Smooth muscle cell (in vitro differentiated cells): ENCODE data around the gene TIPIN. TPM values are rescaled to one million over a fixed set of nuclear protein-coding genes. Genes with fewer than 3 reads are reported as not detected.
"Not testable (repeated sequence)": the region's sequence is repeated elsewhere in the genome, so short reads cannot be mapped to it uniquely, and the experiment has no call there.

ENCODE experiments used
- DNase-seq: peaks from one replicate; lab custom pipeline; 2025; ENCODE audit not compliant: unreplicated experiment; lab: John Stamatoyannopoulos, UW
- H2AFZ ChIP-seq: fragments of 200-600 bp; sonication (generic); 2 replicates; pipeline ENCODE4 v1.6.0; 2016; ENCODE audit warnings: antibody characterized with exemption, low read depth, mild to moderate bottlenecking
- H3F3A ChIP-seq: fragments of 200-600 bp; sonication (generic); 2 replicates; pipeline ENCODE4 v1.6.0; 2017; ENCODE audit warnings: antibody characterized with exemption, low read depth
- H3K27ac ChIP-seq: fragments of 200-600 bp; sonication (generic); 2 replicates; pipeline ENCODE4 v1.5.1; 2016; ENCODE audit warnings: low read depth, mild to moderate bottlenecking
- H3K27me3 ChIP-seq: fragments of 200-600 bp; sonication (generic); 2 replicates; pipeline ENCODE4 v1.6.1; 2016; ENCODE audit warnings: low read depth, mild to moderate bottlenecking
- H3K36me3 ChIP-seq: fragments of 200-600 bp; sonication (generic); 2 replicates; pipeline ENCODE4 v1.5.1; 2016; ENCODE audit warnings: low read depth
- H3K4me1 ChIP-seq: fragments of 200-600 bp; sonication (generic); 2 replicates; pipeline ENCODE4 v1.5.1; 2016; ENCODE audit warnings: low read depth
- H3K4me2 ChIP-seq: fragments of 200-600 bp; sonication (generic); 2 replicates; pipeline ENCODE4 v1.6.0; 2016; ENCODE audit warnings: mild to moderate bottlenecking
- H3K4me3 ChIP-seq: fragments of 200-600 bp; sonication (generic); 2 replicates; pipeline ENCODE4 v1.5.1; 2016; ENCODE audit warnings: mild to moderate bottlenecking
- H3K79me2 ChIP-seq: fragments of 200-600 bp; sonication (generic); 2 replicates; pipeline ENCODE4 v1.6.0; 2016; ENCODE audit warnings: low read depth, mild to moderate bottlenecking
- H3K9ac ChIP-seq: fragments of 200-600 bp; sonication (generic); 2 replicates; pipeline ENCODE4 v1.6.0; 2016; ENCODE audit warnings: low read depth
- H3K9me3 ChIP-seq: fragments of 200-600 bp; sonication (generic); replicated peaks from 2 replicates; pipeline ENCODE4 v1.5.1; 2016; ENCODE audit warnings: low read depth
- H4K20me1 ChIP-seq: fragments of 200-600 bp; sonication (generic); 2 replicates; pipeline ENCODE4 v1.6.0; 2016; ENCODE audit warnings: low read depth
- CTCF ChIP-seq: fragments of 200-600 bp; sonication (generic); IDR thresholded peaks from 2 replicates; pipeline ENCODE4 v1.5.1; 2017; ENCODE audit warnings: borderline replicate concordance, mild to moderate bottlenecking, antibody characterized with exemption; ENCODE audit not compliant: insufficient read depth, poor library complexity, severe bottlenecking
- WGBS: methylation state at CpG from one replicate; pipeline ENCODE4 v1.1.7; 2016; ENCODE audit warnings: low lambda C conversion rate; 5-methylcytosine and 5-hydroxymethylcytosine counted together
- polyA plus RNA-seq: library from polyadenylated mRNA; unstranded; fragments of >200 nt; fragmentation: Nextera tagmentation; extraction: Ambion mirVana; gene quantifications from 2 replicates; pipeline ENCODE4 v1.2.1, GENCODE V29; 2016
- total RNA-seq: library from RNA; depleted of rRNA; stranded (reverse); fragments of >200 nt; gene quantifications from 2 replicates; pipeline ENCODE4 v1.2.3, GENCODE V29; 2014

The TIPIN gene
- total and polyA plus RNA-seq, 2 experiments from 2014 or later, result 9.8 to 9.9 TPM

DNA sequence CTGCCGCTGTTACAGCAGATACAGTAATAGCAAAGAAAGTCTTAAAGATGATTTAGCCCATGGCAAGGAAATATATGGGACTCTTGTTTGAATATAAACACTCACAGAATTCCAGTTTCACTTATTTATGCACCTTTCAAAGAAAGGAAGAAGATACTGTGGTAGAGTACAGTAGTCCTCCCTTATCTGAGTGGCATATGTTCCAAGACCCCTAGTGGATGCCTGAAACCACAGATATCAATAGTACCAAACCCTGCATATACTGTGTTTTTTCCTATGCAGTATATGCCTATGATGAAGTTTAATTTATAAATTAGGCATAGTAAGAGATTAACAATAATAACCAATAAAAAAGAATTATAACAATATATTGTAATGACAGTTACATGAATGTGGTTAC, 38.4 kb upstream of the TIPIN start:
- 73% methylated on average over 1 of the region's 1 CpG for WGBS
- H4K20me1 ChIP-seq, result peaks cover 97% of the 10 kb centered on the region

DNA sequence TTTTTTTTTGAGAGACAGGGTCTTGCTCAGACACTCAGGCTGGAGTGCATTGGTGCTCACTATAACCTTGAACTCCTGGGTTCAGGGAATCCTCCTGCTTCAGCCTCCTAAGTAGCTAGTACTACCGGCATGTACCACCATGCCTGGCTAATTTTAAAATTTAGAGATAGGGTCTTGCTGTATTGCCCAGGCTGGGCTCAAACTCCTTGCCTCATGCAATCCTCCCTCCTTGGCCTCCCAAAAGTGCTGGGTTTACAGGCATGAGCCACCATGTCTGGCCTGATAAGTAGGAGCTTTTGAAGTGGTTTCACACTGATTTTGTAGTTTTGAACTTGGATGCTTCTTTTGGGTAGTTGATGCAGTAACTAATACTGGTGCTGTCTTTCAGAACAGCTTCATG, 38.0 kb upstream of the TIPIN start:
- Histone ChIP-seq H2AFZ (no peak overlapping the region), H3F3A (no peaks in the 10 kb centered on the region), H3K27me3 (no peaks in the 10 kb centered on the region), H3K4me1 (no peaks in the 10 kb centered on the region), H3K4me3 (no peak overlapping the region), H3K27ac (no peak overlapping the region), H3K79me2 (peaks cover 97% of the 10 kb centered on the region), H3K9me3 (no peaks in the 10 kb centered on the region), H3K36me3 (no peaks in the 10 kb centered on the region), H3K9ac (no peak overlapping the region), H4K20me1 (peaks cover 97% of the 10 kb centered on the region), H3K4me2 (no peak overlapping the region)
- 100% methylated on average over 1 of the region's 1 CpG for WGBS
- no peak for DNase-seq
- TF ChIP-seq CTCF, result no peak

More for the DNA sequence above, 38.4 kb upstream of the TIPIN start:
- H3K4me3 ChIP-seq, result no peak overlapping the region
- DNase-seq, result no peak
- H3K4me1 ChIP-seq, result no peaks in the 10 kb centered on the region
- H3K79me2 ChIP-seq, result peaks cover 97% of the 10 kb centered on the region
- no peaks in the 10 kb centered on the region for H3F3A ChIP-seq
- H3K27ac ChIP-seq, result no peak overlapping the region
- no peak overlapping the region for H3K4me2 ChIP-seq
- no peak overlapping the region for H2AFZ ChIP-seq
- TF ChIP-seq CTCF, result no peak
- H3K9me3 ChIP-seq, result no peaks in the 10 kb centered on the region
- no peaks in the 10 kb centered on the region for H3K36me3 ChIP-seq
- no peaks in the 10 kb centered on the region for H3K27me3 ChIP-seq
- no peak overlapping the region for H3K9ac ChIP-seq

- not testable (repeated sequence) for H3K27me3 ChIP-seq, H3K27ac ChIP-seq, H3K9me3 ChIP-seq, H3K4me1 ChIP-seq, H3K4me2 ChIP-seq, H3K9ac ChIP-seq, H3K36me3 ChIP-seq, H3K4me3 ChIP-seq, H2AFZ ChIP-seq, H3F3A ChIP-seq, DNase-seq
- peaks cover 97% of the 10 kb centered on the region for H4K20me1 ChIP-seq
- 82% methylated on average over 1 of the region's 1 CpG for WGBS
- peaks cover 97% of the 10 kb centered on the region for H3K79me2 ChIP-seq
Observed at GRCh38 chr15:66393037-66393436, 36.6 kb upstream of the TIPIN start.

GRCh38 chr15:66390678-66391077, 34.2 kb upstream of the TIPIN start:
- no peak overlapping the region for H3K4me3 ChIP-seq
- no peak overlapping the region for H2AFZ ChIP-seq
- no peaks in the 10 kb centered on the region for H3K36me3 ChIP-seq
- TF ChIP-seq CTCF, result no peak
- H3K9me3 ChIP-seq, result no peaks in the 10 kb centered on the region
- H4K20me1 ChIP-seq, result peaks cover 82% of the 10 kb centered on the region
- no peak for DNase-seq
- H3K4me2 ChIP-seq, result no peak overlapping the region
- peaks cover 9% of the 10 kb centered on the region for H3K4me1 ChIP-seq
- 70% methylated on average over 1 of the region's 1 CpG for WGBS
- H3K27ac ChIP-seq, result no peak overlapping the region
- H3K9ac ChIP-seq, result no peak overlapping the region
- peaks cover 83% of the 10 kb centered on the region for H3K79me2 ChIP-seq
- H3F3A ChIP-seq, result no peaks in the 10 kb centered on the region
- H3K27me3 ChIP-seq, result no peaks in the 10 kb centered on the region
